Activated effector memory CD4-positive, alpha-beta T cell treated with anti-CD3 and anti-CD28 coated beads, Interleukin-2, amount 50 U/mL, for 16 hours (primary cell): Measurements from ENCODE around the gene SLC1A5.
"Not testable (repeated sequence)": the region's sequence is repeated elsewhere in the genome, so short reads cannot be mapped to it uniquely, and the experiment has no call there.

ENCODE experiments used
- DNase-seq: peaks from one replicate; pipeline ENCODE4 v3.0.0-alpha.2; 2020

The SLC1A5 gene

DNA sequence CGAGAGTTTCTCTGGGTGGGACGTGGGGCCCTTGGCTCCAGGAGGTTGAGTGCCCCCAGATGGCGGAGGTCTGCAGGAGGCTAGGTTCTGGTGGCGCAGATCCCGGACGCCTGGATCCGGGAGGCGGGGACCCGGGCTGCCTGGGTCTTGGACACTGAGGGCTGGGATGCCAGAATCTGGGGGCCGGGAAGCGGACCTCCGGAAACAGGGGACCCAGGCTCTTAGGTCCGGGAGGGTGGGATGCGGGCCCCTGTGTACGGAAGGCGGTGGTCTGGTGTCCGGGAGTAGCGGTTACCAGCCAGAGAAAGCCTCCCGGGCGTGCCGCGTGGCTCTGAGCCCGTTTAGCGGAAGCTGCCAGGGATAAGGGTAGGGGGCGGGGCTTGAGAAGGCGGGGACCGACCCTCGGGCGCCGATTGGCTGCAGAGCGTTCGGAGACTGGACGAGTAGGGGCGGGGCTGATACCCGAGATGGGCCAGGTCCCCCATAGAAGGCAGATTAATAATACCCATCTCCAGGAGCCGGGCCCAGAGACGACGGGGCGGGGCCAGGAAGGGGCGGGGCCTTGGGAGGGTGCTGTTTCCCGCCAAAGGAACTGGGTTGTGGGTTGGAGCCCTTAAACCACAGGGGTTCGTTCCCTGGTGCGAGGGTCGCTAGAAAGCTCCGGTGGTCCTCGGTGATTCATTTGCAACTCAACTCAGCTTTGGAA lies at the start of gene SLC1A5:
SLC1A5 (minus strand) TSS at position 333 of the 706 bp plus-strand sequence. CDS start 629 bp downstream, outside the sequence.
- peak; percentile 100 for DNase-seq

DNA sequence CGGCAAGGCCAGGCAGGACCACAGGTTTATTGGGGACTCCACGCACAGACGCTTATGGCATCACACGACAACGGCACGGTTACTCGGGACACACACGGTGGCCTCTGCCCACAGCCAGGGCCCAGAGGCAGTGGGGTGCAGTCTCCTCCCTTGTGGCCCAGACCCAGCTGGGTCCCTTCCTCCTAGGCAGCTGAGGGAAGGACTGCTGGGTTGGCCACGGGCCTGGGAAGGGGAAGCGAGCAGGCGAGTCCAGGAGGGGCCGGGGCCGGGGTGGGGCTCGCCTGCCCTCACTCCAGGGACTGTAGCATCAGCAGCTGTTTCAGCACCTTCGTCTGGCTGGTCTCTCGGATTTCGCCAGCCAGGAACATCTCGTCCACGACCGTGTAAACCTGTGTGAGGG lies 49.8 kb upstream of the SLC1A5 start:
- no peak for DNase-seq

- DNase-seq, result no peak
Measured at GRCh38 chr19:46834984-46835383, 46.6 kb upstream of the SLC1A5 start.

DNA sequence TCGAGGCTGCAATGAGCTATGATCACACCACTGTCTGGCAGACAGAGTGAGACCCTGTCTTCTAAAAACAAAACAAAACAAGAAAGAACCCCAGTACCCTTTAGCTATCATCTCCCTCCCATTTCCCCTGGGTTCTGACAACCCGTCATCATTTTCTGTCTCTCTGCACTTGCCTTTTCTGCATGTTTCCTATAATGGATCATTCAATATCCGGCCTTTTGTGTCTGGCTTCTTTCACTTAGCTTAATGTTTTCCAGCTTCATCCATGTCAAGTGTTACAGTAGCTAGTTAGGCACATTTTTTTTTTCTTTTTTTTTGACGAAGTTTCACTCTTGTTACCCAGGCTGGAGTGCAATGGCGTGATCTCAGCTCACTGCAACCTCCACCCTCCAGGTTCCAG lies 45.7 kb upstream of the SLC1A5 start:
- DNase-seq, result no peak

DNA sequence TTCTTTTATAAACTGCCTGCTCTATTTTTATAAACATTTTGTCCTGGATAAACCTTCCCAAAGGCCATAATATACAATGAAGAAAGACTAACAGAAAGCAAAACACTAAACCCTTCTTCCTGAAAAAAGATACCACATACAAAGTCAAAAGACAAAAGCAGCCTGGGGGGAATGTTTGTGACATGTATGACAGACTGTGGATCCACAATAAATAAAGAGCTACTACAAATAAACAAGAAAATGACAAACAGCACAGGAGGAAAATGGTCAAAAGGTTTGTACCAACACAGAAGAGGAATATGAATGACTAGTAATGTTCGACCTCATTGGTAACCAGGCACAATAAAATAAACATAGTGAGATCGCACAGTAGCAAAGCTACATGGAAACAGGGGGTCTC lies 42.5 kb upstream of the SLC1A5 start:
- no peak for DNase-seq

GRCh38 chr19:46828484-46828883 lies 40.1 kb upstream of the SLC1A5 start:
- DNase-seq, result peak; percentile 80

DNA sequence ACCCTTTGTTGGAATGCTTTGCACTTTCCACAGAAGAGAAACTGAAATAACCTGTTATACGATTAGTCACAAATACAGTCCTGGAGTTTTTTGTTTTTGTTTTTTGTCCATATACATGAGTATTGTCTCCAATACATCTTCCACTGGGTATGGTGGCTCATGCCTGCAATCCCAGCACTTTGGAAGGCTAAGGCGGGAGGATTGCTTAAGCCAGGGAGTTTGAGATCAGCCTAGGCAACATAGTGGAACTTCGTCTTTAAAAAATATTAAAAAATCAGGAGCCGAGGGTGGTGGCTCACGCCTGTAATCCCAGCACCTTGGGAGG lies 37.3 kb upstream of the SLC1A5 start:
- DNase-seq, result no peak

GRCh38 chr19:46824890-46825730 lies 36.7 kb upstream of the SLC1A5 start:
- DNase-seq, result no peak

GRCh38 chr19:46823049-46823448 lies 34.7 kb upstream of the SLC1A5 start:
- DNase-seq, result no peak

- not testable (repeated sequence) for DNase-seq
Measured at GRCh38 chr19:46822410-46822787, 34.0 kb upstream of the SLC1A5 start.

GRCh38 chr19:46821512-46822409 lies 33.4 kb upstream of the SLC1A5 start:
- peak; percentile 85 for DNase-seq

GRCh38 chr19:46818812-46819211 lies 30.4 kb upstream of the SLC1A5 start:
- DNase-seq, result no peak

- DNase-seq, result no peak
Measured at GRCh38 chr19:46815833-46816627, 27.6 kb upstream of the SLC1A5 start.

- DNase-seq, result no peak
Measured at GRCh38 chr19:46813839-46814358, 25.5 kb upstream of the SLC1A5 start.

DNA sequence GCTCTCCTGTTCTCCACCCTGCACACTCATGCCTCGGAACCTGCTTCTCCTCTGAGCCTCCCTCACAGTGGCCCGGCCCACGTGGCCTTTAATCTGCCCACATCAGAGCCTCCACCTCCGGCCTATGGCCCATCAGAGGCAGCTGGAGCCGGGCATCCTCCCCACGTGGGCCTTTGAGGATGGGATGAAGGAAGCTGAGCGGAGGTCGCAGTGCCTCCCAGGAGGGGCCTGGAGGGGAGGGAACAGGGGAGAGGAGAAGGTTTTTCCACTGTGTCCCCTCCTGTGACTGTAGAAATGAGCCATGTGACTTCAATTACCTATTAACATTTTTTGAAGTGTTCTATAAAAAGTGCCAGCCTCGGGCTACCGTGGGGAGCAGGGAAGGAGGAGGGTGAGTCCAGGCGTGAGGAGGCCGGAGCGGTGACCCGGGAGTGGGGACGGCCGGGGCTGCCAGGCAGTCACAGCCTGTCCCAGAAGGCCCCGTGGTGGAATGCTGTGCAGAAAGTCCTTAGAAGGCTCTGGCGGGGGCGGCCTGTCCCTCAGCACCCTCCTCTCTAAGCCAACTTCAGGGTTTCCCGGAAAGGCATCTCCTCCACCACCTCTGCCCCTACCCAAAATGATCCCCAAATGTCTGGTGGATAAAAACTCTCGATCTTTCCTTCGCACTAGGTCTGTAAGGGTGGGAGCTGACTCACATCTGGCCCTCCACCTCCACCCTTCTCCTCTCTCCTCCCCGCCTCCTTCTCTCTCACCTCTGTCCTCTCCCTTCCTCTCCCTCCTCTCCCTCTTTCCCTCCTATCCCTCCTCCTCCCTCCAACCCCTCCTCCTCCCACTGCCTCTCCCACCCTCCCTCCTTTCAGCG lies 24.8 kb upstream of the SLC1A5 start:
- no peak for DNase-seq

GRCh38 chr19:46809534-46810272 lies 21.3 kb upstream of the SLC1A5 start:
- no peak for DNase-seq

DNA sequence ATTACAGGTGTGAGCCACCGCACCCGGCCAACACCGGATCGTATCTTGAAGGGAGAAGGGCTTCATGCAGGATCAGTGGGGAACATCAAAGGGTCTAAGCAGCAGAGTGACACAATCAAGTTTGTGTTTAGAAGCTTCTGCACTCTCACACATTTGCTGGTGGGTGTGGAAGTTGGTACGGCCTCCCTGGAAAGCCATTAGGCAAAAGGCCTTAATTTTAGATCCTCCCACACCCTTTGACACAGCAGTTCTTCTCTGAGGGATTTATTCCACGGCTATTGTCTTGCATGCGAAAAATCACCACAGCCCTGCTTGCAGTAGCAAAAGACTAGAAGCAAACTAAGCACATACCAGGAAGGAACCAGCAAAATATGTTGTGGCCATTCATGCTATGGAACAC lies 18.3 kb upstream of the SLC1A5 start:
- DNase-seq, result no peak

DNA sequence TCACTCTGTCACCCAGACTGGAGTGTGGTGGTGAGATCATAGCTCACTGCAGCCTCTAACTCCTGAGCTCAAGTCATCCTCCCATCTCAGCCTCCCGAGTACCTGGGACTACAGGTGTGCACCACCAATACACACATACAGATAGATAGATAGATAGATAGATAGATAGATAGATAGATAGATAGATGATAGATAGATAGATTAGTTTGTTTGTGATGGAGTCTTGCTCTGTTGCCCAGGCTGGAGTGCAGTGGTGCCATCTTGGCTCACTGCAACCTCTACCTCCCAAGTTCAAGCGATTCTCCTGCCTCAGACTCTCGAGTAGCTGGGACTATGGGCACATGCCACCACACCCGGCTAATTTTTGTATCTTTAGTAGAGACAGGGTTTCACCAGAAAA lies 16.0 kb upstream of the SLC1A5 start:
- DNase-seq, result not testable (repeated sequence)

- no peak for DNase-seq
Measured at GRCh38 chr19:46803555-46803954, 15.2 kb upstream of the SLC1A5 start.

DNA sequence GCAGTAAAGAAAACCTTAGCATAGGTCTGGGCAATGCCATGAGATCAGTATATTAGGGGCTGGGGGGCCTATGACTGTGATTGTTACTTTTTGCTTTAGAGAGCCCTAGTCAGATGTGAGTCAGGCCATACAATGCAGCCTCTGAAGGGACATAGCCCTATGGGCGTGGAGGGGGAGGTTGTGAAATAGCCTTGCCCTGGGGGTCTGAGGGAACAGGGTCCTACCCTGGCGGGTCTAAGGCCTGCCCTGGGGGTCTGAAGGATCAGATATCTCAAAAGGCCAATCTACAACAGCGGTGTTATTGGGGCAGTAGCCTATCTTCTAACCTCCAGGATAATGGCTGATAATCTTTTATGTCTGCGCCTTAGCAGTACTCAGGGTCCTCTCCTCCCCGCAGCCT lies 13.8 kb upstream of the SLC1A5 start:
- DNase-seq, result no peak

DNA sequence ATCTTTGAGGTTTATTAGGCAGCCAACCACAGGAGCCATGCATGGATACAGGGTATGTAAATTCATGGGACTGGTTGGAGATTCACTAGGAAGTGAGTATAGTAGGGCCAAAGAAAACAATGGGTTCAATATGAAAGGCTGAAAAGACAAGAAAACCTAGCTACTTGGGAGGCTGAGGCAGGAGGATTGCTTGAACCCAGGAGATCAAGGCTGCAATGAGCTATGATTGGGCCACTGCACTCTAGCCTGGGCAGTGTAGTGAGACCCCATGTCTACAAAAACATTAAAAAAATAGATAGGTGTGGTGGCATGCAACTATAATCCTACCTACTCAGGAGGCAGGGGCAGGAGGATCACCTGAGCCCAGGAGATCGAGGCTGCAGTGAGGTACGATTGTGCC lies 10.3 kb upstream of the SLC1A5 start:
- DNase-seq, result no peak
